Body of pancreas (tissue), 4 donors: ENCODE results near the gene TCOF1. TPM values are rescaled to one million over a fixed set of nuclear protein-coding genes. Genes with fewer than 3 reads are reported as not detected.

Experiments
- ATAC-seq: fragments of 150-250 bp; one replicate; pipeline ENCODE4 v1.9.1; 2016
- DNase-seq, 4 donors: peaks; one replicate each; pipeline ENCODE4 v3.0.0-alpha.2; 2019
- H3K27ac ChIP-seq, 4 donors: fragments of 200-600 bp; sonication (generic); 1 replicate in 3 of 4; 2 replicates in 1 of 4; pipeline versions ENCODE4 v1.5.1 to v1.6.1; 2016 to 2019; ENCODE audit warnings: mild to moderate bottlenecking in 1 of 4, mixed read lengths in 1 of 4, moderate library complexity in 1 of 4
- H3K27me3 ChIP-seq, 2 donors: fragments of 200-600 bp; sonication (generic); one replicate each; pipeline ENCODE4 v1.6.0; 2016; ENCODE audit warnings: mild to moderate bottlenecking in 1 of 2
- H3K36me3 ChIP-seq, 2 donors: fragments of 200-600 bp; sonication (generic); replicated peaks in 1 of 2; 2 replicates each; pipeline ENCODE4 v1.5.1; 2016; ENCODE audit warnings: low read depth in 2 of 2; ENCODE audit not compliant: insufficient read depth in 1 of 2
- H3K4me1 ChIP-seq: fragments of 200-600 bp; sonication (generic); one replicate; pipeline ENCODE4 v1.6.0; 2016
- H3K4me3 ChIP-seq, 2 donors: fragments of 200-600 bp; sonication (generic); 1 replicate in 1 of 2; 2 replicates in 1 of 2; pipeline ENCODE4 v1.5.1; 2016 to 2019
- H3K9me3 ChIP-seq, 3 donors: fragments of 200-600 bp; sonication (generic); 1 replicate in 2 of 3; 2 replicates in 1 of 3; pipeline ENCODE4 v1.5.1; 2016
- POLR2A ChIP-seq, 3 donors: fragments of 450-650 bp; IDR thresholded peaks; one replicate each; pipeline ENCODE4 v1.6.1; 2016; ENCODE audit warnings: antibody characterized with exemption in 3 of 3, mild to moderate bottlenecking in 2 of 3
- WGBS, 2 donors: methylation state at CpG; one replicate each; pipeline ENCODE4 v1.1.5; 2017; 5-methylcytosine and 5-hydroxymethylcytosine counted together
- intact Hi-C: fragments of 100-400 bp; cut with DNase I; formaldehyde crosslinking; loops from one replicate; pipeline ENCODE4 v1.15.1; 2023
- total RNA-seq, 2 donors: library from RNA; depleted of rRNA; stranded (reverse); fragments of >200 nt; gene quantifications; one replicate each; pipeline ENCODE4 v1.1.0, GENCODE V29; 2016
- TF ChIP-seq, protein P1 (sequence below), 7 experiments: fragments of 450-650 bp in 4 of 7; fragments of 200-600 bp in 3 of 7; sonication (generic) in 3 of 7; IDR thresholded peaks; one replicate each; pipeline ENCODE4 v1.5.1; 2016 to 2019; ENCODE audit warnings: antibody characterized with exemption in 7 of 7

TCOF1 gene
- total RNA-seq, 2 donors from 2014 or later, result 18.9 to 23.4 TPM

DNA sequence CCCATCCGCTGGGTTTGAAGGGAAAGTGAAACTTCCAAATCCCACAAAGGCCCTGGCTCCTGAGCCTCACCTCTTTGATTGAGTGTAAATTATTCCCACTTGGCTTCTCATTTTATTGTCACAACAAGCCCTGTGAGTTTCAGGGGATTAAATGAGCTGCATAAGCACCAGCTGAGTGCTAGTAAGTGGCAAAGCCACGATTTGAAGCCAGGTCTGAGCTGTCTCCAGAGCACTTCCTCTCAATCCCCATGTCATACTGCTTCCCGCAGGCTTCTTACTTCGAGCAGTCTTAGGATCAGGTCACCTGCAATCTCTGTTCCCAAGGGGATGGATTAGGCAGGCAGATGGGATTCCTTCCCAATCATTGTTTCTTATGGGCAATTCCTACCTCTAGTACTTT is 74.1 kb downstream of the TCOF1 start:
- H3K9me3 ChIP-seq, result no peaks in the 10 kb centered on the region
- intact Hi-C loops, result loop anchor here (10.0 kb wide), 1 partner anchor 277 kb away; the partner anchor contains the start of gene PDGFRB
- peaks cover 10% of the 10 kb centered on the region for H3K4me1 ChIP-seq
- no peaks in the 10 kb centered on the region for H3K27me3 ChIP-seq
- H3K4me3 ChIP-seq, result no peak overlapping the region
- TF ChIP-seq, protein P1, sequence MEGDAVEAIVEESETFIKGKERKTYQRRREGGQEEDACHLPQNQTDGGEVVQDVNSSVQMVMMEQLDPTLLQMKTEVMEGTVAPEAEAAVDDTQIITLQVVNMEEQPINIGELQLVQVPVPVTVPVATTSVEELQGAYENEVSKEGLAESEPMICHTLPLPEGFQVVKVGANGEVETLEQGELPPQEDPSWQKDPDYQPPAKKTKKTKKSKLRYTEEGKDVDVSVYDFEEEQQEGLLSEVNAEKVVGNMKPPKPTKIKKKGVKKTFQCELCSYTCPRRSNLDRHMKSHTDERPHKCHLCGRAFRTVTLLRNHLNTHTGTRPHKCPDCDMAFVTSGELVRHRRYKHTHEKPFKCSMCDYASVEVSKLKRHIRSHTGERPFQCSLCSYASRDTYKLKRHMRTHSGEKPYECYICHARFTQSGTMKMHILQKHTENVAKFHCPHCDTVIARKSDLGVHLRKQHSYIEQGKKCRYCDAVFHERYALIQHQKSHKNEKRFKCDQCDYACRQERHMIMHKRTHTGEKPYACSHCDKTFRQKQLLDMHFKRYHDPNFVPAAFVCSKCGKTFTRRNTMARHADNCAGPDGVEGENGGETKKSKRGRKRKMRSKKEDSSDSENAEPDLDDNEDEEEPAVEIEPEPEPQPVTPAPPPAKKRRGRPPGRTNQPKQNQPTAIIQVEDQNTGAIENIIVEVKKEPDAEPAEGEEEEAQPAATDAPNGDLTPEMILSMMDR (IDR thresholded peaks at IDR 0.05), result no peak
- TF ChIP-seq POLR2A (IDR thresholded peaks at IDR 0.05), result no peak
- no peaks in the 10 kb centered on the region for H3K36me3 ChIP-seq
- ATAC-seq (no peak), DNase-seq (no peak)
- 42 to 54% methylated on average over 3 to 4 of the region's 4 CpGs for WGBS, 2 donors
- H3K27ac ChIP-seq, result no peak overlapping the region

DNA sequence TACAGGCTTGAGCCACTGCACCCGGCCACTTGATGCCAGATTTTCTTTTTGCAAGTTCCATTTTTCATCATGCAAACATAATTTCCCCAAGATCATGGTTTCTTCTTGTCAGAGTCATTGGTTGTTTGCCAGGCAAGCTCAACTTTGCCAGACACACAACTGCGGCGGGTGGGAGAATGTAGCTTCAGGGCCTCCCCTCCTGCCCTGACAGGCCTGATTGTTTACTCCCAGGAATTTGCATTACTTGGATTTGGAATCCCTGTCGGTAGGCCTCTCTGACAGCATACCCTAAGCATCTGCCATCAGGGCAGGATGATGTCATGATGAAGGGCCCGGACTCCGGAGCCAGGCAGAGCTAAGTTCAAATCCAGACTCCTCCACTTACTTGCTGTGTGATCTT is 77.0 kb downstream of the TCOF1 start:
- no peak for TF ChIP-seq POLR2A (IDR thresholded peaks at IDR 0.05)
- TF ChIP-seq, protein P1 (IDR thresholded peaks at IDR 0.05), result no peak
- WGBS, 2 donors, result 66 to 76% methylated on average over 6 of the region's 6 CpGs
- H3K36me3 ChIP-seq, result no peaks in the 10 kb centered on the region
- no peak for ATAC-seq
- H3K27me3 ChIP-seq, result no peaks in the 10 kb centered on the region
- no peaks in the 10 kb centered on the region for H3K9me3 ChIP-seq
- H3K4me3 ChIP-seq, result no peak overlapping the region
- H3K27ac ChIP-seq, result no peak overlapping the region
- no peaks in the 10 kb centered on the region for H3K4me1 ChIP-seq
- intact Hi-C loops, result loop anchor here (10.0 kb wide), 1 partner anchor 280 kb away; the partner anchor contains the start of gene PDGFRB
- DNase-seq, result no peak

DNA sequence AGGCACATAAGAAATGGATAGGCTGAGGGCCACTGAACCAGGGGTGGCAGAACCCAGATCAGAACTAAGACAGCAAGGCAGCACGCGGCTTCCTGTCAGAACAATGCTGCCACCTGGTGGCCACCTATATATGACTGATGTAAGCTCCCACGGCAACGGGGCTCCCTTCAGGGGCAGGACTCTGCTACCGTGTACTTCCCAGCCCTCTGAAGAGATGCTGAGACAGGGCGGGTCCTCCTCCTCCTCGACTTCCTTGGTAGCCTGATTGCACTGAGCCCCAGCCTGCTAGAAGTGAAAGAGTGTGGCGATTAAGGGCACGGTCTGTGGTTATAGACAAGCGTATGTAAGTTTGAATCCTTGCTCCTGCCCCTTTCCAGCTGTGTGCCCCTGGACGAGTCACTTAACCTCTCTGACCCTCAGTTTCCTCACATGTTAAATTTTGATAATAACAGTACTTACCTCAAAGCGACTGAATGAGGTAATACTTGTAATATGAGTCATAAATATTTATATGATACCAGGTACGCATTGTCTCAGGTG is 78.7 kb downstream of the TCOF1 start:
- TF ChIP-seq, protein P1 (IDR thresholded peaks at IDR 0.05), result peak; percentile 71 to 86 (median 81)
- TF ChIP-seq POLR2A (IDR thresholded peaks at IDR 0.05), result no peak
- no peak overlapping the region for H3K27ac ChIP-seq
- intact Hi-C loops, result loop anchor here (10.0 kb wide), 1 partner anchor 281 kb away; the partner anchor contains the start of gene PDGFRB
- no peaks in the 10 kb centered on the region for H3K4me1 ChIP-seq
- no peak overlapping the region for H3K4me3 ChIP-seq
- H3K9me3 ChIP-seq, result no peaks in the 10 kb centered on the region
- DNase-seq (peak; percentile 91 to 95 (median 92)), ATAC-seq (peak; percentile 94)
- H3K36me3 ChIP-seq, result no peaks in the 10 kb centered on the region
- 14 to 24% methylated on average over 8 to 13 of the region's 13 CpGs for WGBS, 2 donors
- no peaks in the 10 kb centered on the region for H3K27me3 ChIP-seq

DNA sequence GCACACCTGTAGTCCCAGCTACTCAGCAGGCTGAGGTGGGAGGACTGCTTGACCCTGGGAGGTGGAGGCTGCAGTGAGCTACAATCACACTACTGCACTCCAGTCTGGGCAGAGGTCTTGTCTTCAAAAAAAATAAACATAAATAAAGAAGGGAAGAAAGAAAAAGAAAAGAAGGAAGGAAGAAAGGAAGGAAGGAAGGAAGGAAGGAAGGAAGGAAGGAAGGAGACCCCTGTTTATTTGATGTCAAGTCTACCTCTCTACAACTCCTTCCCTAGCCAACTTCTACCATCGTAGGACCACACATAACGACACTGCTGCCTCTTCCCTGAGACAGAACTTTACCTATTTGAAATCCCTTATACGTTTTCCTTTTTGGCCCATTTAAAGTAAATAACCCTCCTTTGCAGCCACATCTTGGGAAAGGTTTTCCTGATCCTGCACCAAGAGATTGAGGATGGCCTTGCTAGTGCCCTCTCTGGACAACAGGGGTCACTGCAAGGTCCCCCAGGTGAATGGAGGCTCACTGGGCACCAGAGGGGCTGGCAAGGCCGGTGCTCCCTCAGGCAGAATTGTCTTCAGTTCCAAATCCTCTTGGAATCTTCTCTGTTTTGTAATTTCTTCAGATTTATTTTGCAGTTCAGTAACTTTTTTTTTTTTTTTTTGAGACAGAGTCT is 81.5 kb downstream of the TCOF1 start:
- Histone ChIP-seq H3K36me3 (peaks cover 0 to 6% of the 10 kb centered on the region in 2 donors), H3K4me1 (no peaks in the 10 kb centered on the region), H3K27ac (no peak overlapping the region), H3K9me3 (no peaks in the 10 kb centered on the region), H3K27me3 (no peaks in the 10 kb centered on the region), H3K4me3 (no peak overlapping the region)
- ATAC-seq (no peak), DNase-seq (peak; percentile 32 to 42 (median 36))
- TF ChIP-seq, protein P1 (IDR thresholded peaks at IDR 0.05), result peak; percentile 25 to 44 (median 35)
- no peak for TF ChIP-seq POLR2A (IDR thresholded peaks at IDR 0.05)
- intact Hi-C loops, result loop anchor here (10.0 kb wide), 1 partner anchor 284 kb away; the partner anchor contains the start of gene PDGFRB
- 42 to 44% methylated on average over 4 of the region's 4 CpGs for WGBS, 2 donors
